Amniotic stem cell (primary cell): Measurements from ENCODE around the gene PKNOX2.

ENCODE experiments used
- DNase-seq: peaks from one replicate; lab custom pipeline; 2025; lab: John Stamatoyannopoulos, UW

The PKNOX2 gene

GRCh38 chr11:125337836-125338834 is 173.6 kb downstream of the PKNOX2 start:
- no peak for DNase-seq

DNA sequence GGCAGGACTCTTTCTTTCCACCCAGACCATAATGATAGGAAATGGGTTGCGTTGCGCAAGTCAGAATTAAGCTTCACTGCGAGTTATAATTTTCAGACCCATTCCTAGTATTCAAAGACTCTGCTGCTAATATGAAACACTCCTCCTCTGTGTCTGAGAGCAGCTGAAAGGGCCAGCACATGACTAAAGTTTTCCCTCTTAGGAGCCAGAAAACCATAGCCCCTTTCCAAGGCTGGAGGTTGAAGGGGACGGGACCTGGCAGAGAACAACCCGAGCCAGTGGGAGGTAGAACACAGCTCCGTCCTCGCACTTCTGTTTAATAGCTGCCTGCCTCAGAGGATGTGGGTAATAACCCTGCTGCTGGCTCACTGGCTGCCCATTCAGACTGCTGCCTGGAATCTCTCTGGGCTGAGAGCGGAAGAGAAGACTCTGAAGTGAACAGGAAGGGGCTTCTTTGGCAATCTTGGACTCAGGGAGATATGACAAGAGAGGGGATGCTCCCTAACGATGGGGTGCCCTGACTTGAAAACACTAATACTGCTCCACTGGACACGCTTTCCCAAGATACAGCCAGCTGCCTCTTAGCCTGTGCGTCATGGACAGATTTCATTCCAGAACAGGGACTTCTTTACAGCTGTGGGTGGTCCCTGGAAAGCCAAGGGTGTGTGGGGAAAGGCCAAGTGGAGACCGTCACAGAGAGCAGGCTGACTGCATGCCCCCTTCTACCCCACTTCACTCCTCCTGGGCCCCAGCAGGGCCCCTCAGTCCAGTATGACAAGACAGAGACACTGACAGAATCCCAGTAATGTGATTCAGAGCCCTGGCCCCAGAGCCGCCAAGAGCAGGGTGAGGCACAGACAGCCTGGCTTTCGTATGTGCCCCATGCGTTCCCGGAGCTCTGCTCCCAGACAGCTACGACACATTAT is 174.6 kb downstream of the PKNOX2 start:
- no peak for DNase-seq

- DNase-seq: no peak
These were observed 177.1 kb downstream of the PKNOX2 start for GRCh38 chr11:125341676-125342075.

DNA sequence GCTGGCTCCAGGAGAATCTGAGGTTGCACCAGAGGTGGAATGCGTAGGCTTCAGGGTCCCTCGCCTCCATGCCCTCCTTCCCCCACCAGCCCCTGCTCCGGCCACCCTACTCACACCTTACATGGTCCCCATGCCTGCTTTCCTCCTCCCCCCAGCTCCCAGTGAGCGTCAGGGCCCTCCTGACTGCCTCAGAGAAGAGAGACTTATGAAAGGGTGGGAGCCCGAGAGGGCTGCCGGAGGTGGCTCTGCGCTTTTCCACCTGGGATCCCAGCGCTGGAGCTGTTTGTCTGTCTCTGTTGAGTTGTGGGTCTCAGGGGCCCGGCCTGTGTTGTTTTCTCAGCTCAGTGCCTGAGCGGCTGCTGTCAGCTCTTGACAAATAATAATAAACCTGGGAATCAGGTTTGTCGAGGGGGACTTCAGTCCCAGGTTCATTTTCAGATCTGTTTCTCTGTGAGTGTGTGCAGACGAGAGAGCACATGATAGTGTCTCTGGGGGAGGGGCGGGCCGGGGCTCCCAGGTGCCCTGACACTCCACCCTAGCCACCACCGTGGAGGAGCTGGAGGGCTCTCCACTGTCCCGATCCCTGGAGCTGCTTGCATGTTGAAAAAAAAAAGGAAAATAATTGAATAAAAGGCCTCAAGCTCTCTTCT is 177.9 kb downstream of the PKNOX2 start:
- DNase-seq: no peak

DNA sequence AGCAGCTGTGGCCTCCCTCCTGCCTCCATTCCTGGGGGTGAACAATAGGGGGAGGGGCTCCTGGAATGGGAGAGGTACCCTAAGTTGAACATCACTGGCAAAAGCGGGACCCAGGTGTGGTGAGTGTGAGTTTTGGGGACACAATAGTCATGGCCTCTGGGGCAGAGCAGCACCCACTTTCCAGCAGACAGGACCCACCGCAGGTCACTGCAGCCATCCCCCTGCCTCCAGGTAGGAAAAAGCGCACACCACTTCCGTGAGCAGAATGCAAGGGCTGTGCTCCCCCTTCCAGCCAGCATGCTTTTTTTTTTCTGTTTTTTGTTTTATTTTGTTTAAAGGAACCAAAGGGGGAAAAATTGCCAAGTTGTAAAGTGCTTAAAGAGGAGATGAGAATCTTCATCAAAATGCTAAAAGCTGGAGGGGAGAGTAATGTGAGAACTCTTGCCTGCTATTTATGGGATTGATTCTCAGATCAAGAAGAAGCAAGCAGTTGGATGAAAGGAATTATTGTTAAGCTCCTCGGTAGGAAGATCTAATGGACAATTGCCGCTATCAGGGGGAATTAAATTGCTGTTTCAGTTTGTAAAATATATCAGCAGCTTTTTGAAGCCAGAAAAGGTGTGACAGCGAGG is 178.7 kb downstream of the PKNOX2 start:
- no peak for DNase-seq

DNA sequence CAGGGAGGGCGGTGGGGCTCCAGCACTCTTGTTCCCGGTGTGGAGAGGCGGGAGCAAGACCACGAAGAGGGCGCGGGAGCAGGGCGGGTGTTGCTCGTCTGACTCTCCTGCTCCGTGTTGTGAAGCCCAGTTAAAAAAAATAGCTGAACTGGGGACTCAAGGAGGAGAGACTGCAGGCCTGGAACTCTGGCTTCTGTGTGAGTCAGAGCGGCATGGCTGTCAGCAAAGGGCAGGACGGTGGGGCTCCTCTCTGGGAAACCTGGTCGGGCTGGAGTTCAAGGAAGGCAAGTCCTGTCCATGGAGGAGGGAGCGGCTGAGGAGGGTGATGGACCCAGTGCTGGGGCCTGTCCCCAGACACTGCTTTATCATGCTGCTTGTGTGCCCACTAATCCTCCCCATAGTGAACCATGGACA is 179.2 kb downstream of the PKNOX2 start:
- no peak for DNase-seq

DNA sequence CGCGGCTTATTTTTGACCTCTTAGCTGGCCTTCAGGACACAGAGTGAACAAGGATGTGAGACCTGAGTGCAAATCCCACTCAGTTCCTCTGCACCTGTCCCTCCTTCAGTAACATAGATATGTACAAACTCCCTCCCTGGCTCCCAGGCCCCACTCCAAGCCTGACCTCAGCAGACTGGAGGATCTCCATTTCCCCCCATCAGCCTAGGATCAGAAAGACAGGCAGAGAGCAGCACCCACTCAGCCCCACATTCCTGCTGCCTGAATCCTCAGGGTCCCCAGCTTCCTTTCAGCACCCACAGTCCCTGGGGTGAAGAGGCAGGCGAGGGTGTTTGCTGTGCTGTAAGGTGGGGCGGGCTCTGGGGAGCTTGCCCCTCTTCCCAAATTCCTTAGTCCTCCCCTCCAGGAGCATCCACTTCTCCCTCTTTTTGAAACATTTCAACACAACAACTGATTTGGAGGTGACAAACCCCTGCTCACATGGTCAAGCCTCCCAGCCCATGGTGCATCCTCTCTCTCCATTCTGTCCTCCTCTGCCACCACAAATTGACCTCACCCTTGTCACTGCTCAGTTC is 180.4 kb downstream of the PKNOX2 start:
- DNase-seq: no peak

- DNase-seq: no peak
These were observed 181.0 kb downstream of the PKNOX2 start for GRCh38 chr11:125345421-125346178.

GRCh38 chr11:125346179-125346530 is 181.6 kb downstream of the PKNOX2 start:
- no peak for DNase-seq

GRCh38 chr11:125346565-125347260 is 182.2 kb downstream of the PKNOX2 start:
- no peak for DNase-seq

GRCh38 chr11:125347261-125347585 is 182.7 kb downstream of the PKNOX2 start:
- DNase-seq: no peak

- no peak for DNase-seq
These were observed 183.6 kb downstream of the PKNOX2 start for GRCh38 chr11:125348141-125348651.

DNA sequence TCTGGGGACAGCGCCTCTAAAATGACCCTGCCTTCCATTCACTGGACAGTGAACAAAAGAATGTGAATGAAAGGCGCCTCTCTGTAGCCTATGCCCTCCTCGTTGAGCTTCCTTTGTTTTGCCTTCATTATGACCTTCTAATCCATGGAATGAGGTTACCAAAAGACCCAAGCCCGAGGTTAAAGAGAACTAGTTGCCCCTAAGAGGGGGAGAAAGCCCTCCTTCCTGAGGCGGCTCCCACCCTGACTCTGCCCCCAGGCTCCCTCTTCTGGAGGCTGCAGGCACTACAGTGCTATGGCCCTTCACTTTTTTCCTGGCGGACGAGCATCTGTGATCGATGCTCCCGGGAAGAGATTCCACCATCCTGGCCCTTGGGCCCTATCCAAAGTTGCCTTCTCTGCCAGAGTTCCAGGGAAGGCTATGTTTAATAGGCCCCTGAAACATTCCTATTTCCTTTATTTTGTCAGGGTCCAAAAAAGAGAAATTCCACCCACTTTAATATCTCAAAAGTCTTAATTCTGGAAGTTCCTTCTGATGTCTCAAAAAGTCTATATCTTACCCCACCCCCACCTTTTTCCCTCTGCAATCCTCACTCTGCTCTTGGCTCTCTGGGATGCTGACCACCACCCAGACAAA is 184.2 kb downstream of the PKNOX2 start:
- DNase-seq: peak; percentile 22

- DNase-seq: no peak
These were observed 185.9 kb downstream of the PKNOX2 start for GRCh38 chr11:125350206-125351032.

- DNase-seq: no peak
These were observed 186.7 kb downstream of the PKNOX2 start for GRCh38 chr11:125351033-125351867.

GRCh38 chr11:125351868-125352250 is 187.3 kb downstream of the PKNOX2 start:
- DNase-seq: no peak

DNA sequence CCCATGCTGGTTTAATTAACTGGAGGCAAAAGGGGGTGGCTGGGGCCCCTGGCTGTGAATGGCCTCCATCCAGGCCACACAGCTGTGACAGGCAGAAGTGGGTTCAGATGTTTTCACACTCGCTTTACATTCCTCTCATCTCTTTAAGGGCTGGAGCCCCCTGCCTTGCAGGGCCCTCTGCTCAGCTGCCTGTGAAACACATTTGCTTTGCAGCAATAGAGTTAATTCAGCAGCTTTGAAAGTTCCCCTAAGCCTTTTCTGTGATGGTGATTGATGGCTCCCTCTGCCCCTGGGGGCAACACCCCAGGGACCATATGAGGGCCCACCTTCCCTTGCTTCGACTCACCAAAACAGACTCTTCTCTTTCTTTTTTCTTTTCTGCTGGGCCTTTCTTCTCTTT is 192.2 kb downstream of the PKNOX2 start:
- DNase-seq: no peak

GRCh38 chr11:125357551-125357950 is 193.0 kb downstream of the PKNOX2 start:
- no peak for DNase-seq
